BE2C (cell line): ENCODE data around the gene ARL6IP1.

Experiments
- DNase-seq: peaks from one replicate; pipeline ENCODE4 v3.0.0-alpha.2; 2020
- H3K27me3 ChIP-seq: fragments of 250-450 bp; sonication (Bioruptor Pico); 2 replicates; pipeline ENCODE4 v1.5.1; 2020; ENCODE audit warnings: mild to moderate bottlenecking
- H3K36me3 ChIP-seq: fragments of 250-450 bp; sonication (Bioruptor Pico); 2 replicates; pipeline ENCODE4 v1.5.1; 2020; ENCODE audit warnings: mild to moderate bottlenecking
- H3K4me1 ChIP-seq: fragments of 250-450 bp; sonication (Bioruptor Pico); 2 replicates; pipeline ENCODE4 v1.5.1; 2020
- H3K4me3 ChIP-seq: 2 replicates; pipeline ENCODE4 v1.5.1; 2011; ENCODE audit warnings: low read depth, low read length
- H3K9me3 ChIP-seq: fragments of 250-450 bp; sonication (Bioruptor Pico); 2 replicates; pipeline ENCODE4 v1.5.1; 2020
- TF ChIP-seq, protein P1 (sequence below): IDR thresholded peaks from 2 replicates; pipeline ENCODE4 v1.5.1; 2012; ENCODE audit warnings: mild to moderate bottlenecking, low read depth, low read length

ARL6IP1 gene

DNA sequence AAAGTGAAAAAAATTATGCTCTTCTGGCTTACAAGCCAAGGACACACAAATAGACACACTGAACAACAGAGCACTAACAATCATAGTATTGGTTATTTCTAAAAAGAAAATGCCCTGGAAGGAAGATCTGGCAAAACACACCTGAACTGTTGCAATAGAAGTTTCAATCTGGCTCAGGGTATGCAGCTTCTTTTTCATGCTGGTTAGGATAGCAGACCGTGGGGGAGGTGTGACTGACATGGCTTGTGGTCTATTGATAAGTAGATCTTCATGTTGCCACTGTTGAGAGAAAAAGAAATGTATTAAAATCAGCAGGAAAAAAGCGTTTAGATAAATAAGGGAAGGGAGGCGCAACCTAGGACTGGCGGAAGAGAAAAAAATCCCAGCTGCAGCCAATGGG lies 26.5 kb upstream of the ARL6IP1 start:
- TF ChIP-seq, protein P1, sequence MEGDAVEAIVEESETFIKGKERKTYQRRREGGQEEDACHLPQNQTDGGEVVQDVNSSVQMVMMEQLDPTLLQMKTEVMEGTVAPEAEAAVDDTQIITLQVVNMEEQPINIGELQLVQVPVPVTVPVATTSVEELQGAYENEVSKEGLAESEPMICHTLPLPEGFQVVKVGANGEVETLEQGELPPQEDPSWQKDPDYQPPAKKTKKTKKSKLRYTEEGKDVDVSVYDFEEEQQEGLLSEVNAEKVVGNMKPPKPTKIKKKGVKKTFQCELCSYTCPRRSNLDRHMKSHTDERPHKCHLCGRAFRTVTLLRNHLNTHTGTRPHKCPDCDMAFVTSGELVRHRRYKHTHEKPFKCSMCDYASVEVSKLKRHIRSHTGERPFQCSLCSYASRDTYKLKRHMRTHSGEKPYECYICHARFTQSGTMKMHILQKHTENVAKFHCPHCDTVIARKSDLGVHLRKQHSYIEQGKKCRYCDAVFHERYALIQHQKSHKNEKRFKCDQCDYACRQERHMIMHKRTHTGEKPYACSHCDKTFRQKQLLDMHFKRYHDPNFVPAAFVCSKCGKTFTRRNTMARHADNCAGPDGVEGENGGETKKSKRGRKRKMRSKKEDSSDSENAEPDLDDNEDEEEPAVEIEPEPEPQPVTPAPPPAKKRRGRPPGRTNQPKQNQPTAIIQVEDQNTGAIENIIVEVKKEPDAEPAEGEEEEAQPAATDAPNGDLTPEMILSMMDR, result no peak
- peaks cover 46% of the 10 kb centered on the region for H3K36me3 ChIP-seq

DNA sequence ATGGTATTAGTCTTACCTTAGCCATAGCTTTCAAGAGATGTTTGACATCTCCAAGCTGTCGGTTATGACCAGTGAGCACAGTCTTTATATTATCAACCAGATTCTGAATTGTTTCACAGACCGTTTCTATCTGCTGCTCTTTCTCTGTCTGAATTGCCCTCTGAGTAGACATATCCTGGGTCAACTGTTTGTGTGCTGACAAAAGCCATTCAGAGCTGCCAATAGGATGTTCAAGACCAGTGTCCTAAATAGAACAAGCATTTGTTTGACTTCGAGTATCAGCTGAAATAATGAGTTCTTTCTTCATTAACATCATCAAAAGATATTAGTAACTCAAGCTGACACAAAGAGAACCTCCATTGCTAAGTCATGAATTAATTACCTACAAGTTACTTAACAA lies 14.9 kb upstream of the ARL6IP1 start:
- H3K36me3 ChIP-seq, result peaks cover 75% of the 10 kb centered on the region
- H3K4me3 ChIP-seq, result no peak overlapping the region
- TF ChIP-seq, protein P1, result no peak
- DNase-seq, result no peak
- H3K27me3 ChIP-seq, result no peaks in the 10 kb centered on the region
- H3K4me1 ChIP-seq, result no peaks in the 10 kb centered on the region
- H3K9me3 ChIP-seq, result no peaks in the 10 kb centered on the region

More for the DNA sequence above, 26.5 kb upstream of the ARL6IP1 start:
- Histone ChIP-seq H3K4me3 (no peak overlapping the region), H3K9me3 (no peaks in the 10 kb centered on the region), H3K27me3 (no peaks in the 10 kb centered on the region), H3K4me1 (no peaks in the 10 kb centered on the region)
- DNase-seq, result no peak

- peaks cover 85% of the 10 kb centered on the region for H3K36me3 ChIP-seq
- no peak for DNase-seq
Observed at GRCh38 chr16:18811925-18812324, 10.6 kb upstream of the ARL6IP1 start.

DNA sequence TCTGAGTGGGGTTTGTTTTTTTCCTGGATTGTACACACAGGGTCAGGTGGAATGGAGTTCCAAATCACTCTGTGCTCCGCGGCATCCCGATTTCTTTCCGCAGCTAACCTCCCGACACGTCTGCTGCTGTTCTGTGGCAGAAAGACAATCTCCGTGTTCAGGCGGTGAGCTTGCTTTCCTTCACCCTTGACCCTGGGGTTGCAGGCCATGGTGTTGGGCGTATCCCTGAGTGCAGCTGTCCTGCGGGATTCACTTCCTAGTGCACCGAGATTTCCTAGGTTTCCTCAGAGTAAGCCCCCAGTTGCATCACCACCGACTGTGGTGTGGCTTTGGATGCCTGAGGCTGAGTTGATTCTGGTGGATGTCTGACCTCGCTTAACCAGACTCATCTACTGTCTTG lies 7.8 kb upstream of the ARL6IP1 start:
- H3K4me1 ChIP-seq, result no peaks in the 10 kb centered on the region
- no peak overlapping the region for H3K4me3 ChIP-seq
- TF ChIP-seq, protein P1, result no peak
- H3K36me3 ChIP-seq, result peaks cover 59% of the 10 kb centered on the region
- no peak for DNase-seq
- no peaks in the 10 kb centered on the region for H3K27me3 ChIP-seq
- H3K9me3 ChIP-seq, result no peaks in the 10 kb centered on the region

More at GRCh38 chr16:18811925-18812324, 10.6 kb upstream of the ARL6IP1 start:
- H3K27me3 ChIP-seq, result no peaks in the 10 kb centered on the region
- TF ChIP-seq, protein P1, result no peak
- H3K4me3 ChIP-seq, result no peak overlapping the region
- no peaks in the 10 kb centered on the region for H3K4me1 ChIP-seq
- H3K9me3 ChIP-seq, result no peaks in the 10 kb centered on the region

DNA sequence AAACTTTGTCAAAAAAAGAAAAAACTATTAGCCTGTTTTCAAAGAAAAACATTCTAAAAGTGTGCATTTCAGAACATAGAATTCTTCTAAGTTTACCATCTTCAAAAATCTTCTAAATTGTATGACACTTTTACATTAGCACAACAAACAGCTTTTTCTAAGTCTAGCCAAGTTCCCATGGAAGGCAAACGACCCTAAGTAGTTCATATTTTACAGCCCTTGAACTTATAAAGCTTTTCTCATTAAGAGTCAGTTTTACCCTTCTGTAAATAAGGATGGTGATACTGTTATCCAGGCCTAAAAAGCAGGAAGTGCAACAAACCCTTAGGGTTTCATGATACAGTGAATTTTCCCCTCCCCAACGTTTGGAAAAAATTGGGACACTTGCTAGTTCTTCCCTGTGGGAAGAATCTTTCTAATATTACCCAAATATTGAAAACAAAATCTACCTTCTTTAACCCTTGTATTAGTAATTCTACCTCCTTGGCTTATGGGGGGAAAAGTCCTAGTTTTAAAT lies 4.0 kb upstream of the ARL6IP1 start:
- Histone ChIP-seq H3K9me3 (no peaks in the 10 kb centered on the region), H3K27me3 (no peaks in the 10 kb centered on the region), H3K36me3 (peaks cover 26% of the 10 kb centered on the region), H3K4me1 (no peaks in the 10 kb centered on the region), H3K4me3 (no peak overlapping the region)
- TF ChIP-seq, protein P1, result no peak
- DNase-seq, result no peak

- H3K27me3 ChIP-seq, result no peaks in the 10 kb centered on the region
- TF ChIP-seq, protein P1, result no peak
- H3K4me3 ChIP-seq, result no peak overlapping the region
- no peaks in the 10 kb centered on the region for H3K9me3 ChIP-seq
- H3K36me3 ChIP-seq, result peaks cover 18% of the 10 kb centered on the region
- no peak for DNase-seq
- H3K4me1 ChIP-seq, result no peaks in the 10 kb centered on the region
Observed at GRCh38 chr16:18804540-18804939, 3.2 kb upstream of the ARL6IP1 start.
